GM19240 (cell line): ENCODE data around the gene TCEA2.

Experiments
- DNase-seq: peaks from one replicate; pipeline ENCODE4 v3.0.0; 2011; ENCODE audit warnings: low spot score; ENCODE audit not compliant: insufficient read length

The TCEA2 gene

DNA sequence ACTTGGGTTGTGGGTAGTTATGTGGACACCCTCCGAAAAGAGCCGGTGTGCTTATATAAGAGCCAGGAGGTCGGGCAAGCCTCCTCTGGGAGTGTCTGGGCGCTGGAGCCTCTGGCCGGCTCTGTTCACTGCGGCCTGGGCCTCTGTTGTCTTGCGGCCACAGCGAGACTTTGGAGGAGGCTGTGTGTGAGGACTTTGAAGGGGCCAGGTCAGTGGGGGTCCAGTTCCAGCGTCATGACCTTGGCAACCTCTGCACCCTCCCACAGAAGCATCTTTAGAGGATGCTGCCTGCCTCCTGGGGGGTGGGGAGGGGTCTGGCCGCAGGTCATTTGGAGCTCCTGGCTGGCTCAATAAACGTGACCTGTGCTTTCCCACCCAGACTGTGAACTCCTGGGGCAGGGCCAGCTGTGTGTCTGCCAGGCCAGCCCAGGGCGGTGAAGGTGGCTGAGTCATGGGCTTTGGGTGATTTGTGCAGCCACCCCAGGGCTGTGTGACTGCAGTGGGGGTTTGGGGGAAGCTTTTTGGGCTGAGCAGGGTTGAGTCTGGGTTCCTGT is 1.2 kb downstream of the TCEA2 start:
- DNase-seq, result no peak

DNA sequence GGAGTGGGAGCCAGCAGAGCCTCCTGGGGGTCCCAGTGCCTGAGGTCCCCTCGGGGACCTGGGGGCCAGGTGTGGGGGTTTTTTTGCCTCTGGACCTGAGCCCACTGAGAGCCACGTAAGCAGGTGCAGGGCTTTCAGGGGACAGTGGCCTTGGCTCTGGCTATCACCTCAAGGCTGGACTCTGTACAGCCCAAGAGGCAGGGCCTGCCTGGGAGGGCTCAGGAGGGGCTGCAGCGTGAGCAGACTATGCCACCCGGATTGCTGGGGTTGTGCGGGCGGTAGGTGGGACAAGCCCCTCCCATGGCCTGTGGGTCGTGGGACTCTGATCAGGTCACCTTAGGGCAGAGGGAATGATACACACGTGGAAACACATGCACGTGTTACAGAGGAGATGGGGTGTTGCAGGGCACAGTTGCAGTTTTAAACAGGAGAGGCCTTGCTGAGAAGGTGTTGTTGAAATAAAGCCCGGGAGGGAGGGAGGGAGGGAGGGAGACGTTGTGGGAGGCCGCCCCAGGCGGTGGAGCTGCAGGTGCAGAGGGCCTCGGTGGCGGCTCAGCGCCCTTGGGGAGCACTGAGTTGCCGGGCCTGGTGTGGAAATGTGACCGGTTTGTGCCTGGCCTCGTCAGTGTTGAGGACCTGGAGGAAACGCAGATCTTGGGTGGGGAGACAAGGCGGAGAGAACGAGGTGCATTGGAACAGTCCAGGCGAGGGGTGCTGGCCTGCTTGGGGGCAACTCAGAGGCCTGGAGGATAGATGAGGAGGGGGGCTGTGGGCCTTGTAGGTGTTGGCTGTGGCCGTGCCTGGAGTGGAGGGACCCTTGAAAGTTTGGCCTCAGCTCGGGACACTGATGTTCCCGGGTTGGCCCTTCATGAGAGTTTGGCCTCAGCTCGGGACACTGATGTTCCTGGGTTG is 2.3 kb downstream of the TCEA2 start:
- DNase-seq, result no peak

DNA sequence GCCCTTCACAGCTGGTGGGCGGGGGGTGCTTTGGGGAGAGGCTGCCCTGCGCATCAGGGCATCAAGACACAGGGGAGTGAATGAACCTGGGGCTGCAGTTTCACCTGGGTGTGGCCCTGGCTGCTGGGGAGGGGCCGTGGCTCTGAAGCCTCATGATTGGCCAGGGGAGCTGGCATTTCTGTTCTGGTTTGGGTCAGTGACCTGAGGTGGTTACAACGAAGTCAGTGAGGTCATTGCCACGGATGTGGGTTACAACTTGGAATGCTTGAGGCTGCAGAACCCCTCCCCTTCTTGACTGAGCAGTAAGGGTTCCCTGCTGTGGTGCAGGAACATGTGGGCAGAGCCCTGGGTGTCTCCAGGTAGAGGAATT is 3.0 kb downstream of the TCEA2 start:
- peak; percentile 69 for DNase-seq

DNA sequence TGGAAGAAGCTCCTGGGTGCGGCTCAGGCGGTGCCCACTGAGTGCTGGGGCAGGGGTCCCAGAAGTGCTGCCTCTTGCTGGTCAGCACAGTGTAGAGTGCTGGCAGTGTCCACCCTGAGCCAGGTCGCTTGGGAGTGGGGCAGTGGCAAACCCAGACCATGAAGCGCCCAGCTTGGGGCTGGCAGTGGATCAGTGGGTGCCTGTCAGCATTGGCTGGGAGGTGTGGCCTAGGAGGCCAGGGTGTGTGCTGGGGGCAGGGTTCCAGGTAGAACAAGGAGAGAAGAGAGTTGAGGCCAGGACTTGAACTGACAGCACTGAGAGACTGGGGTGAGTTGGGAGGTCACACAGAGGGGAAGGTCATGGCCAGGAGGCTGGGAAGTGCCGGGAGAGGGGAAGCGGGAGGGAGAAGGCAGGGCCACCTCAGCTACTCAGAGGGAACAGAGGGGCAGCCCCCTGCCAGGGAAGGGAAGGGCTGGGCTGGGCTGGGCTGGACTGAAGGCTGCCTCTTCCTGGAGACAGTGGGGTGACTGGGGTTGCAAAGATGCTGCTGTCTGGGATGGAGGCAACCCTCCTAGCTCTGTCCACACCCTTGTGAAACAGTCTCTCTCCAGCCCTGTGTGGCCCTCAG is 4.1 kb downstream of the TCEA2 start:
- DNase-seq, result no peak

DNA sequence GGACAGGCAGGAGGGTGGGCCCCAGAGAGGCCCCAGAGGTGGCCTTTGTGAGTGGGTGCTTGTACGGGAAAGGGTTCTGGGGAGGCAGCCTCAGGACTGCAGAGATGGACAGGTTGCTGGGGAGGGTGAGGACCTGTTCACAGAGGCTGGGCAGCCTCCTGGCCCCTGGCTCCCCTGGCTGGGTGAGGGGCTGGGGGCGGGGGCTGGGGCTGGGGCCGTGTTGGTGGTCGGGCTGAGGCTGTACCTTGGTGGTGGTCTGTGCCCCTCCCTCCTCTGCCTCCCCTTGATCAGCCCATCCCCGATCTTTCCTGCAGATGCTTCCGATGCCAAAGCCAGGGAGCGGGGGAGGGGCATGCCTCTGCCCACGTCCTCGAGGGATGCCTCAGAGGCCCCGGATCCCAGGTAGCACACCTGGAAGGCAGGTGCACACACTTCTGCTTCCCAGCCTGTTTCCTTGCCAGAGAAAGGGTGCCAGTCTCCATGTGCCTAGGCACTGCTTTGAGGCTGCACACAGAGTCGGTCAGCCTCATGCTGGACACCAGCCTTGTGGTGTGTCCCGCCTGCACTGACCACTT is 4.8 kb downstream of the TCEA2 start:
- no peak for DNase-seq

DNA sequence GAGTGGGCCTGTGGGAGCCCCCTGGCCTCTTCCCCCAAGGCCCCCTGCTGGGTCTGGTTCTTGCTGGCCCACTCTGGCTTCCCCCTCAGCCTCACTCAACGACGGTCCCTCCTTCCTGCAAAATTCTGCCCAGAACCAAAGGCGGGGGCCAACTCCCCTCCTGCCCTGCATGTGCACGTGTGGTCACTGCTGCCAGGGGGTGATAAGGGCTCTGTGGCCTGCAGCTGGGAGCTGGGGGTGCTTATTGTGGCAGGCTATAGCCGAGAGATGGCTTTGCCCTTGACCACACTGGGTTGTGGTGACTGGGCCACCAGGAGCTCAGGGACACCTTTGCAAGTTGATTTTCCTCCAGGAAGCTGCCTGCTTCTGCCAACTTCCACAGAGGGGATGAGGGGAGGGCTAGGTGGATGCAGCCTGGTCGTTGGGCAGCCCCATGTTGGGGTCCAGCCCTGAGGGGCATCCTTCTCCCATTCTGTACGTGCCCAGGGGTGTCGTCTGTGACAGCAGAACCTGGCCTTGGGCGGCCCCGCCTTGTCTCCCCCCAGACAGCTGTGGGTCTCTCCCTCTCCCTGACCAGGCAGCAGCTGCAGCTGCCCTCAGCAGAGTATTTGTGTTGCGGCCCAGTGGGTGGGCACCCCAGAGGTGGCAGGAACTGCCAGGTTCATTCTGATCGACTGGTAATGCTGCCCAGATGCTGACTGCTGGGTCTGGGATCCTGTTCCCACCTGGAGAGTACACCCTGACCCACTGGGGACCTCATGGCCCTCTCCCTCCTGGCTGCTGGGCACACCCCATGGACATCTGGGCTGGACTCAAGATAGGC is 5.6 kb downstream of the TCEA2 start:
- DNase-seq, result no peak

DNA sequence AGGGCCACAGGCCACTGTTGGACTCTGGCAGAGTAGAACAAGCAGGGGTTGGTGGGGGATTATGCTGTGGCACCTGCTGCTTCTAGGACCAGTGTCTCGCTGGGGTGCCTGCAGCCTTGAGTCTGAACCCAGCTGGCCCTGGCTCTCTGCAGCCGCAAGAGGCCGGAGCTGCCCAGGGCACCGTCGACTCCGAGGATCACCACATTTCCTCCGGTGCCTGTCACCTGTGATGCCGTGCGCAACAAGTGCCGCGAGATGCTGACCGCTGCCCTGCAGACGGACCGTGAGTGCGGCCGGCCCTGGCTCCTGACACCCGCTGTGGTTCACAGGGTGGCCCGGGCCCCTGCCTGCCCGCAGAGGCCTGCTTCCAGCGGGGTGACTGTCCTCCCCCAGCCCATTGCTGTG is 6.2 kb downstream of the TCEA2 start:
- DNase-seq, result no peak

DNA sequence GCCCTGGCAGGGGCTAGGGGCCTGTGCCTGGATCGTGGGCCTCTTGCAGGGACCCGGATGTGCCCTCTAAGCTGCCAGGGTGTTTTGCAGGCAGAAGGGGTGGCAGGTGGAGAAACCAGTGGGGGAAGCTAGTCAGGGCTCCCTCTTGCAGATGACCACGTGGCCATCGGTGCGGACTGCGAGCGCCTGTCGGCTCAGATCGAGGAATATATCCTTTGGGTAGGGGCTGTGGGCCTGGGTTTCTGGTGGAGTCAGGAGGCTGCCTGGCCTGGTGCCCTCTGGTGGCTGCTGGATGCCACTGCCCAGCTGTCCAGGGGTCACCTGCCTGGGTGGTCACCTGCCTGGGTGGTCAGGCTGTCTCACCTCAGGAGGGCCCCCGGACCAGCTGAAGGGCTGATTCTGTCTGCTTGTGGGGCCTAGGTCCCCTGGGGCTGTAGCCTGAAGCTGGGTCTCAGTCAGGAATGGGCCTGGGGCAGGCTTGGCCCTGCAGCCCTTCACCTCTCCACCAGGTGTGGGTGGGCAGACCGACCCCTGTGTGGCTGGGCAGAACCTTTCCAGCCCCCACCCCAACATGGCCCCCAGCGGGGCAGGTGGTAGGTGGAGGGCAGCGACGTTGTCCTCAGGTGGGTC is 6.7 kb downstream of the TCEA2 start:
- DNase-seq, result no peak

DNA sequence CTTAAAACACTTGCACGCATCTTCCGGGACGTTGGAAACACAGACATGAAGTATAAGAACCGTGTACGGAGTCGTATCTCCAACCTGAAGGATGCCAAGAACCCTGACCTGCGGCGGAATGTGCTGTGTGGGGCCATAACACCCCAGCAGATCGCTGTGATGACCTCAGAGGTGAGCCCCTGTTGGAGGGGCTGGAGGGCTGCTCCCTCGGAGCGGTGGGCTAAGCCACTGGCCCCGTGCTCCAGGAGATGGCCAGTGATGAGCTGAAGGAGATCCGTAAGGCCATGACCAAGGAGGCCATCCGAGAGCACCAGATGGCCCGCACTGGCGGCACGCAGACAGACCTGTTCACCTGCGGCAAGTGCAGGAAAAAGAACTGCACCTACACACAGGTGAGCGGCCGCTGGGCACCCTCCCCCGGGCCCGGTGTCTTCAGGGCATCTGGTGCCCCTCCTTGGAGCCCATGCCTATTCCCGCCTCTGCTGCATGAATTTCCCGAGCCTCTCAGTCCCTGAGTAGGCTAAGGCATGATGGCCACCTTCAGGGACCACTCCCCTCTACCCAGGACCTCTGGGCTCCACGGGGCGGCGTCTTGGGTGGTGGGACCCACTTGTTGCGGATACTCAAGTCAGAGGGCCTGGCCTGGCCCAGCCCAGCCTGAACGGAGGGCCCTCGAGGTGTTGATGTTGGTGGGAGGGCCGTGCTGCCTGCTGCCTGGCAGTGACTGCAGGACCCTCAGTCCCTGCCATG is 7.4 kb downstream of the TCEA2 start:
- no peak for DNase-seq

DNA sequence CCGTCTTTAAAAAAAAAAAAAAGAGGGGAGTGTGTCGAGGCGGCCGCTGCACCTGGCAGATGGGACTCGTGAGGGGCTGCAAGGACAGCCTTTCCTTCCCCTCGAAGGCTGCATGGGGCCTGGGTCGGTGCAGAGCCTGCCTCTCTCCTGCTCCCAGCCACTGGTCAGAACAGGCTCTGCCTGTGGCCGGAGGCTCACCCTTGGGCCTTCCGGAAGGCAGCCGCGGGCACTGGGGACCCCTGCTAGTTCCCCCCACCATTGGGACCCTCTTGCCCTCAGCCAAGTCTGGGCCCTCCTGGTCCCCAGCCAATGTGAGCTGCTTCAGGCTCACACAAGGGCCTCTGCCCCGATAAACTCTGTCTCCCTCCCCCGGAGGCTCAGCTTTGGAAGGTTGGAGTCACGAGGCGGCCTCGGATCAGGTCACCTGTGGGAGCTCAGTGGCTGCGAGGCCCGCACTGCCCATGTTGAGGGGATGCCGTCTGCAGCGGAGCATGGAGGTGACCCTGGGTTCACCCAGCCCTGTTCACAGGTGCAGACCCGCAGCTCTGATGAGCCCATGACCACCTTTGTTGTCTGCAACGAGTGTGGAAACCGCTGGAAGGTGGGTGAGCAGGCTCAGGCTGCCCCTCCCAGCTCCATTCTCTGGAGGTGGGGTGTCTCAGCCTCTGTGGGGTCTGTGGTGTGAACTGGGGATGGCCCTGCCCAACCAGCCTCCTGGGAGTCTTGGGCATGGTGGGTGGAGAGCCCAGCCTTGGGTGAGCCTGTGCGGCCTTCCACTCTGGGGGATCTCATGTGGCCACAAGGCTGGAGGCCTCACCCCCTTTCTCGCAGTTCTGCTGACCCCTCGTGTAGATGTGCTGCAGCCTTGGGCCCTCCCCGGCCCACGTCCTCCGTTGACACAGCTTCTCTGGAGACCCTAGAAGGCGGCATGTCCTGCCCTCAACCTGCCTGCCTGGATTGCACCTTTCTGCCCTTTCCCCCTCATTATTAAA is 8.6 kb downstream of the TCEA2 start:
- DNase-seq, result no peak

DNA sequence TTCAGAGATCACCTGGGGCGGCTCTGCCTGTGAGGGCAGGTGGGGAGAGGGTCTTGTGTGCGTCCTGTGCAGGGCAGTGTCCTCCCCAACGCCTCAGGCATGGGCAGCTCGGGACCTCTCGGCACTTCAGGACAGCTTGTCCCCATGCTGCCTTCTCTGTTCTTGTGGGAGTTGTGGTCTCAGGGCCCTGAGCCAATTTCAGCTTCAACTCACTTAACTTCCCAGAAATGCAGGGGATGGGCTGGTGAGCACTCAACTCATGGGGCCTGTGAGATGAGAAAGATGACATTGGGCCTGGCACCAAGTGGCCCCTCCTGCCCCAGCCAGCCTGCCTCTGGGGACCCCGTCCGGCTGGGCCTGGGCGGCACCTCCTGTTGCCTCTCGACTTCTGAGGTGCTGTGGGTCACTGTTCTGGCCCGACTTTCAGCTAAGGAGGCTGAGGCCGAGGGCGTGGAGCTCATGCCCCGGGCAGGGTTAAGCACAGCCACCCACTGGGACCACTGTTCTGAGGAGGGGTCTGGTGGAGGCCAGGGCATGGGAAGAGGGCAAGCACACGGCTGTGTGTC is 9.6 kb downstream of the TCEA2 start:
- DNase-seq, result no peak

DNA sequence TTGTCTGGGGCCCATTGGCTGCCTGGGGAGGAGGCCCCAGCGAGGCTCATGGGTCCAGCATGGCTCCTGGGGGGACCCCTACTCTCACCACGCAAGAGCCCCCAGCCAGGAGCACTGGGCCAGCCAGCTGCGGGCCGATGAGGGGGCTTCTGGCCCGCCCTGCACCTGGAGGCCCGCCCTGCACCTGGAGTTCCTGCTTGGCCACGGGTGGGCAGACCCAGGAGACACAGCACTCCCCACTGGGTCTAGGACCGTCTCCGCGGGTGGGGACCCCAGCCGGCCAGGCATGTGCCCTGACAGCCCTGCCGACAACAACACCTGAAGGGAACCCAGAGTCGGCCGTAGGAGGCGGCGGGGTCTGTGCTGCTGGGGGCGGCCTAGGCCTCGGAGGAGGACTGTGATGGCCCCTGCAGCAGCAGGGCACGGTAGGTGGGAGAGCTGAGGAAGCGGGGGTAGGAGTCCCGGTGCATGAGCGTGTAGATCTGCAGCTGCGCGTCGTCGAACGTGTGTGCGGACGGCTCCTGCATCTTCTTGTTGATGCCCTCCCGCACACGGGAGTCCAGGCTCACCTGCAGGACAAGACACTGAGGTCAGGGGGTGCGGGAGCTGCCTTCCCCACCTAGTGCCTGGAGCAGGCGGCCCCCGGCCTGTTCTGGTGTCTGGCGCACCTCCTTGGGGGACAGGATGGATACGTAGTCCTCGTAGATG is 10.6 kb downstream of the TCEA2 start:
- no peak for DNase-seq

DNA sequence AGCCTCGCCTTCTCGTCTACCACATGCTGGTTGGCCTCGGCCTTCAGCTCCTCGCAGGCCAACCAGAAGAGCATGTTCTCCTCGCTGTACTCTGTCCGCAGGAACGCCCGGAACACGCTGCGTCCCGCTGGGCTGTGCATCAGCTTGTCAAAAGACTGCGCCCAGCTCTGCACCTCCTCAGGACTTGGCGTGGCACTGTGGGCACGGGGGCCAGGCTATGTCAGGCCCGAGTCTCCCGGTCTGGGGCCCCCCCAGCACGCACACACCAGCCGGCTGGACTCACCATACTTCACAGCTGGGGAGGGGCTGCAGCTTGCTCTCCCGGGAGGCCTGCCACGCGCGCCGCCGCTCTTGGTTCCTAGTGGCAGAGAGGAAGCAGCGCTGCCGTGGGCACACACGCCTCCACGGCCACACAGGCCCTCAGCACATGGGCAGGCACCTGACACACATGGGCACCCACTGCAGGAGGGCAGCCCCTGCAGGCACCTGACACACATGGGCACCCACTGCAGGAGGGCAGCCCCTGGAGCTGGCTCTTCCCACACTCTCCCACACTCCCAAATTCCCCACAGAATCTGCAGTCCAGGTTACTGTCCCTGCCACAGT is 11.3 kb downstream of the TCEA2 start:
- DNase-seq, result no peak

DNA sequence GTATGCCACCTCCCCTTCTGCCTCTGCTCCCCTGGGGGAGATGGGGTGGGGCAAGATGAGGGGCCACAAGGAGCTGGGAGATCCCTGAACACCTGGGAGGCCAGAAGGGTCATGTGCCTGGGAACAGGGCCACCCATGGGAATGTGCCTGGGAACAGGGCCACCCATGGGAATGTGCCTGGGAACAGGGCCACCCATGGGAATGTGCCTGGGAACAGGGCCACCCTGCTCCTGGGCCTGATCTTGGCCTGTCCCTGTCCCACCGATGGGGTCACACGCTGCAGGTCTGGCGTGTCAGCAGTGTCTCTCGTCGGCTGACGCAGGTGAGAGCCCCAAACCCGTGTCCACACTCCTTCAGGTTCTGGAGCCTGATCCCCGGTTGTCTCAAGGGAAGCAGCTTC is 12.0 kb downstream of the TCEA2 start:
- DNase-seq, result no peak

DNA sequence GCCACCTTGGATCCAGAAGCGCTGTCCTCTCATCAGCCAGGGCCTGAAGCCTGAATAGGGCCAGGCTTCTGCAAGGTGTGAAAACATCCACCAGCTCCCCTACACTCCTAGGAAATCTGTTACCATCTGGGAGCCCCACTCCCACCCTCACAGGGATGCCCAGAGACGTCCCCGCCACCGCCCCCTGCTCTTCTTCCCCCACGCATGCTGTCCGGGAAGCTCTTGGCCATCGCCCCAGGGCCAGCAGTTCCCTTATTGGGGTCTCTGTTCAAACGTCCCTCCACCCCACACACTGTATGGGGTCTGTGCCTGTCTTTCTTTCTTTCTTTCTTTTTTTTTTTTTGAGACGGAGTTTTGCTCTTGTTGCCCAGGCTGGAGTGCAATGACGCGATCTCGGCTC is 12.6 kb downstream of the TCEA2 start:
- no peak for DNase-seq

DNA sequence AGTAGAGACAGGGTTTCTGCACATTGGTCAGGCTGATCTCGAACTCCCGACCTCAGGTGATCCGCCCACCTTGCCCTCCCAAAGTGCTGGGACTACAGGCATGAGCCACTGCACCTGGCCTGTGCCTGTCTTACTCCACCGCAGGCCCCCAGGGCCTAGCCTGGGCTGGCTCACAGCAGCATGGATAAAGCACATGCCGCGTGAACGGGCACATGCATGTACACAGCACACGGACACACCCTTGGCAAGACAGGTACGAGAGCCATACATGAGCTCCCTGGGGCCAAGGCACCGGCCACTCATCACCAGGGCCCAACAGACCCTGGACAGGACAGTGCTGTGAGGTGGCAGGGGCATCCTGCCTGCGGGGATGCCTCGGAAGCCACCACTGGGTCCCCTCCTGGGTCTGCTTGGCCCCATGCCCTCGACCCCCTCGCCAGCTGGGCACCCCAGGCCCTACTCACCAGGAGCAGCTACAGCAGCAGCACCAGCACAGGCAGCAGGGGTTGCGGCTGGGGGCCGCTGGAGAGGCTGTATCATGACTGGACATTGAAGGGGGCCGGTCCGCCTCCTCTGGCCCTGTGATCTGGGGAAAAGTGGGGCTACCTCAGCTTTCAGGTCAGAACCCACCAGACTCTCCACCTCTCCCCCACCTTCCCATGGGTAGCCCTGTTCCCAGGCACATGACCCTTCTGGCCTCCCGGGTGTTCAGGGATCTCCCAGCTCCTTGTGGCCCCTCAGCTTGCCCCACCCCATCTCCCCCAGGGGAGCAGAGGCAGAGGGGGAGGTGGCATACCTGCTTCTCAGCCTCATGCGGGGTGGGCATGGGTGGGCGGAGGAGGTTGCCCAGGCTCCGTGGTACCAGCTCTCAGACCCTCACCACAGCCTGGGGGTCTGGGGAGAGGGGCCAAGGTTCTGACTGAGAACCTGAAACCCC is 13.3 kb downstream of the TCEA2 start:
- no peak for DNase-seq

DNA sequence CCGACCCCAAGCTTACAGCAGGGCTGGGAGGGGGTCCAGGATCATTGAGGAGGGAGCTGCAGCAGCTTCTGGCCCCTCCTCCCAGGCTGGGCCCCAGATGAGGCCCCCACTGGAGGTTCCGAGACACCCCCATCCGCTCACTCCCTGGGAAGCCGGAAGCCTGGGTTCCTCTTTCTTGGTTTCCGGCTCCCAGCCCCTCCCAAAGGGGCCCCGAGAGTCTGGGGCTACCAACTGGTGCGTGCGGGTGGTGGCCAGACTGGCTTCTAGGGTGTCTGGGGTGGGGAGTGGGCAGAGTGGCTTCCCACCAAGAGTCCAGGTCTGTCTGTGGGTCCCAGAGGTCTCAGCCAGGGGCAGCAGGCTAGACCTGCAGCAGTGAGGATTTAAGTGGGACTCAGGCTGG is 14.1 kb downstream of the TCEA2 start:
- DNase-seq, result peak; percentile 58
